ENCODE data around the gene MYZAP. TPM values are rescaled to one million over a fixed set of nuclear protein-coding genes. Genes with fewer than 3 reads are reported as not detected.

Gene MYZAP
- total and polyA plus RNA-seq, 5 donors from 2014 or later, result 0.49 to 3.9 (median 1.6) TPM

- Mint-ChIP-seq H3K27ac (no peak overlapping the region), H3K36me3 (peaks cover 10% of the 10 kb centered on the region), H3K9me3 (peaks cover 0 to 5% (median 0%) of the 10 kb centered on the region in 7 donors), H3K4me1 (peaks cover 0 to 51% (median 2%) of the 10 kb centered on the region in 4 donors), H3K4me3 (no peak overlapping the region), H3K27me3 (peaks cover 24% of the 10 kb centered on the region)
- Histone ChIP-seq H3K27me3 (ENCODE audit: control insufficient read depth, insufficient read depth, low read length) (peaks cover 2% of the 10 kb centered on the region), H3K36me3 (ENCODE audit: control insufficient read depth, insufficient read depth, low read length) (no peaks in the 10 kb centered on the region), H3K4me3 (ENCODE audit: low read depth, low read length) (no peak overlapping the region), H3K9me3 (ENCODE audit: control insufficient read depth in 2 of 2, low read length in 2 of 2) (no peaks in the 10 kb centered on the region), H3K4me1 (ENCODE audit: control insufficient read depth, insufficient read depth, low read length, poor library complexity, severe bottlenecking) (peaks cover 4% of the 10 kb centered on the region), H3K27ac (ENCODE audit: insufficient read depth, low read length, poor library complexity, severe bottlenecking) (no peak overlapping the region)
- DNase-seq, result no peak
- ATAC-seq (ENCODE audit: low read depth in 2 of 2), result no peak
These were observed 3.5 kb downstream of the MYZAP start for GRCh38 chr15:57595011-57595866.

GRCh38 chr15:57596301-57596855 is 4.7 kb downstream of the MYZAP start:
- H3K27ac ChIP-seq (ENCODE audit: insufficient read depth, low read length, poor library complexity, severe bottlenecking), result no peak overlapping the region
- no peak overlapping the region for H3K4me3 Mint-ChIP-seq
- no peak for ATAC-seq (ENCODE audit: low read depth in 2 of 2)
- H3K4me3 ChIP-seq (ENCODE audit: low read depth, low read length), result no peak overlapping the region
- peaks cover 2% of the 10 kb centered on the region for H3K4me1 ChIP-seq (ENCODE audit: control insufficient read depth, insufficient read depth, low read length, poor library complexity, severe bottlenecking)
- peaks cover 0 to 4% (median 0%) of the 10 kb centered on the region in 7 donors for H3K9me3 Mint-ChIP-seq
- peak overlapping the region in 1 of 3 donors; percentile 60 for H3K27ac Mint-ChIP-seq
- no peak for DNase-seq
- H3K9me3 ChIP-seq (ENCODE audit: control insufficient read depth in 2 of 2, low read length in 2 of 2), result no peaks in the 10 kb centered on the region
- H3K27me3 ChIP-seq (ENCODE audit: control insufficient read depth, insufficient read depth, low read length), result no peaks in the 10 kb centered on the region
- H3K4me1 Mint-ChIP-seq, result peaks cover 0 to 41% (median 2%) of the 10 kb centered on the region in 4 donors
- peaks cover 10% of the 10 kb centered on the region for H3K36me3 Mint-ChIP-seq
- no peaks in the 10 kb centered on the region for H3K36me3 ChIP-seq (ENCODE audit: control insufficient read depth, insufficient read depth, low read length)
- peaks cover 16% of the 10 kb centered on the region for H3K27me3 Mint-ChIP-seq

- Histone ChIP-seq H3K4me3 (ENCODE audit: low read depth, low read length) (no peak overlapping the region), H3K9me3 (ENCODE audit: control insufficient read depth in 2 of 2, low read length in 2 of 2) (no peaks in the 10 kb centered on the region), H3K27me3 (ENCODE audit: control insufficient read depth, insufficient read depth, low read length) (no peaks in the 10 kb centered on the region), H3K27ac (ENCODE audit: insufficient read depth, low read length, poor library complexity, severe bottlenecking) (no peak overlapping the region), H3K36me3 (ENCODE audit: control insufficient read depth, insufficient read depth, low read length) (no peaks in the 10 kb centered on the region), H3K4me1 (ENCODE audit: control insufficient read depth, insufficient read depth, low read length, poor library complexity, severe bottlenecking) (no peaks in the 10 kb centered on the region)
- H3K27ac Mint-ChIP-seq, result peak overlapping the region in 1 of 3 donors; percentile 60
- ATAC-seq (ENCODE audit: low read depth in 2 of 2), result no peak
- H3K4me3 Mint-ChIP-seq, result no peak overlapping the region
- H3K4me1 Mint-ChIP-seq, result peaks cover 0 to 42% (median 2%) of the 10 kb centered on the region in 4 donors
- no peak for DNase-seq
- H3K9me3 Mint-ChIP-seq, result peaks cover 0 to 6% (median 0%) of the 10 kb centered on the region in 7 donors
- peaks cover 20% of the 10 kb centered on the region for H3K27me3 Mint-ChIP-seq
- H3K36me3 Mint-ChIP-seq, result peaks cover 10% of the 10 kb centered on the region
These were observed 5.3 kb downstream of the MYZAP start for GRCh38 chr15:57596978-57597377.

- H3K9me3 ChIP-seq (ENCODE audit: control insufficient read depth in 2 of 2, low read length in 2 of 2), result no peaks in the 10 kb centered on the region
- Mint-ChIP-seq H3K27me3 (peaks cover 17% of the 10 kb centered on the region), H3K4me1 (peaks cover 0 to 39% (median 2%) of the 10 kb centered on the region in 4 donors), H3K36me3 (peaks cover 10% of the 10 kb centered on the region), H3K4me3 (no peak overlapping the region), H3K27ac (no peak overlapping the region), H3K9me3 (peaks cover 0 to 6% (median 0%) of the 10 kb centered on the region in 7 donors)
- no peak overlapping the region for H3K4me3 ChIP-seq (ENCODE audit: low read depth, low read length)
- no peak for DNase-seq
- no peak for ATAC-seq (ENCODE audit: low read depth in 2 of 2)
- no peaks in the 10 kb centered on the region for H3K36me3 ChIP-seq (ENCODE audit: control insufficient read depth, insufficient read depth, low read length)
- no peaks in the 10 kb centered on the region for H3K4me1 ChIP-seq (ENCODE audit: control insufficient read depth, insufficient read depth, low read length, poor library complexity, severe bottlenecking)
- H3K27ac ChIP-seq (ENCODE audit: insufficient read depth, low read length, poor library complexity, severe bottlenecking), result no peak overlapping the region
- no peaks in the 10 kb centered on the region for H3K27me3 ChIP-seq (ENCODE audit: control insufficient read depth, insufficient read depth, low read length)
These were observed 5.7 kb downstream of the MYZAP start for GRCh38 chr15:57597431-57597830.

GRCh38 chr15:57598346-57598745 is 6.6 kb downstream of the MYZAP start:
- no peaks in the 10 kb centered on the region for H3K9me3 ChIP-seq (ENCODE audit: control insufficient read depth in 2 of 2, low read length in 2 of 2)
- Mint-ChIP-seq H3K36me3 (peaks cover 7% of the 10 kb centered on the region), H3K4me3 (no peak overlapping the region), H3K9me3 (peaks cover 0 to 6% (median 0%) of the 10 kb centered on the region in 7 donors), H3K4me1 (peaks cover 0 to 33% (median 2%) of the 10 kb centered on the region in 4 donors), H3K27ac (no peak overlapping the region), H3K27me3 (peaks cover 12% of the 10 kb centered on the region)
- no peaks in the 10 kb centered on the region for H3K36me3 ChIP-seq (ENCODE audit: control insufficient read depth, insufficient read depth, low read length)
- DNase-seq (no peak), ATAC-seq (ENCODE audit: low read depth in 2 of 2) (no peak)
- H3K27me3 ChIP-seq (ENCODE audit: control insufficient read depth, insufficient read depth, low read length), result peaks cover under 1% of the 10 kb centered on the region
- no peak overlapping the region for H3K27ac ChIP-seq (ENCODE audit: insufficient read depth, low read length, poor library complexity, severe bottlenecking)
- no peaks in the 10 kb centered on the region for H3K4me1 ChIP-seq (ENCODE audit: control insufficient read depth, insufficient read depth, low read length, poor library complexity, severe bottlenecking)
- no peak overlapping the region for H3K4me3 ChIP-seq (ENCODE audit: low read depth, low read length)

GRCh38 chr15:57599296-57599810 is 7.6 kb downstream of the MYZAP start:
- H3K9me3 Mint-ChIP-seq, result peaks cover 0 to 2% (median 0%) of the 10 kb centered on the region in 7 donors
- no peaks in the 10 kb centered on the region for H3K36me3 ChIP-seq (ENCODE audit: control insufficient read depth, insufficient read depth, low read length)
- no peak overlapping the region for H3K4me3 Mint-ChIP-seq
- H3K4me1 ChIP-seq (ENCODE audit: control insufficient read depth, insufficient read depth, low read length, poor library complexity, severe bottlenecking), result no peaks in the 10 kb centered on the region
- H3K4me3 ChIP-seq (ENCODE audit: low read depth, low read length), result no peak overlapping the region
- no peak overlapping the region for H3K27ac Mint-ChIP-seq
- peaks cover 2% of the 10 kb centered on the region for H3K27me3 ChIP-seq (ENCODE audit: control insufficient read depth, insufficient read depth, low read length)
- H3K4me1 Mint-ChIP-seq, result peaks cover 0 to 24% (median 0%) of the 10 kb centered on the region in 4 donors
- ATAC-seq (ENCODE audit: low read depth in 2 of 2), result no peak
- H3K36me3 Mint-ChIP-seq, result peaks cover 1% of the 10 kb centered on the region
- no peak for DNase-seq
- H3K27me3 Mint-ChIP-seq, result peaks cover 15% of the 10 kb centered on the region
- H3K9me3 ChIP-seq (ENCODE audit: control insufficient read depth in 2 of 2, low read length in 2 of 2), result no peaks in the 10 kb centered on the region
- no peak overlapping the region for H3K27ac ChIP-seq (ENCODE audit: insufficient read depth, low read length, poor library complexity, severe bottlenecking)

GRCh38 chr15:57600197-57600596 is 8.5 kb downstream of the MYZAP start:
- Mint-ChIP-seq H3K4me3 (no peak overlapping the region), H3K9me3 (peaks cover 0 to 2% (median 0%) of the 10 kb centered on the region in 7 donors), H3K4me1 (peaks cover 0 to 17% (median 0%) of the 10 kb centered on the region in 4 donors), H3K36me3 (peaks cover 6% of the 10 kb centered on the region), H3K27ac (no peak overlapping the region), H3K27me3 (peaks cover 15% of the 10 kb centered on the region)
- ATAC-seq (ENCODE audit: low read depth in 2 of 2) (no peak), DNase-seq (no peak)
- Histone ChIP-seq H3K27me3 (ENCODE audit: control insufficient read depth, insufficient read depth, low read length) (peaks cover 5% of the 10 kb centered on the region), H3K36me3 (ENCODE audit: control insufficient read depth, insufficient read depth, low read length) (no peaks in the 10 kb centered on the region), H3K27ac (ENCODE audit: insufficient read depth, low read length, poor library complexity, severe bottlenecking) (no peak overlapping the region), H3K4me3 (ENCODE audit: low read depth, low read length) (no peak overlapping the region), H3K9me3 (ENCODE audit: control insufficient read depth in 2 of 2, low read length in 2 of 2) (no peaks in the 10 kb centered on the region), H3K4me1 (ENCODE audit: control insufficient read depth, insufficient read depth, low read length, poor library complexity, severe bottlenecking) (no peaks in the 10 kb centered on the region)
